ENCODE results near the gene FOS.
"Not testable (repeated sequence)": the region's sequence is repeated elsewhere in the genome, so short reads cannot be mapped to it uniquely, and the experiment has no call there.

FOS gene

DNA sequence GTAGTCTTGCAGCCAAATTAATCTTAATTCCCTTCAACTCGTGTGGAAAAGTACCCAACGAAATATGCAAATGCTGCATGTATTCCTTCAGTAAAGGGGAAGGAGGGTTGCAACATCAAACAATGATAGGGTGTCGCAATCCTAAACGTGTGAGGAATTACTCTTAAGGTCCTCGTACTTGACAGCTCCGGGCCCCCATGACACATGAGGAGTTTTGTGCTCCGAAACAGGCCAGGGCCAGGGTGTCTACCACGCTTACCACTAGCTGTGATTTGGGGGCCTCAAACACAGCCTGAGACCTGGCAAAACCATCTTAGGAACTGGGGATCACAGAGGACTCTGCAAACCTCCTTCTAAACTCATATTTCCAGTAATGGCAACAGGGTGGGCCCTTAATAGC lies 20.4 kb downstream of the FOS start:
- TF ChIP-seq, protein P1, sequence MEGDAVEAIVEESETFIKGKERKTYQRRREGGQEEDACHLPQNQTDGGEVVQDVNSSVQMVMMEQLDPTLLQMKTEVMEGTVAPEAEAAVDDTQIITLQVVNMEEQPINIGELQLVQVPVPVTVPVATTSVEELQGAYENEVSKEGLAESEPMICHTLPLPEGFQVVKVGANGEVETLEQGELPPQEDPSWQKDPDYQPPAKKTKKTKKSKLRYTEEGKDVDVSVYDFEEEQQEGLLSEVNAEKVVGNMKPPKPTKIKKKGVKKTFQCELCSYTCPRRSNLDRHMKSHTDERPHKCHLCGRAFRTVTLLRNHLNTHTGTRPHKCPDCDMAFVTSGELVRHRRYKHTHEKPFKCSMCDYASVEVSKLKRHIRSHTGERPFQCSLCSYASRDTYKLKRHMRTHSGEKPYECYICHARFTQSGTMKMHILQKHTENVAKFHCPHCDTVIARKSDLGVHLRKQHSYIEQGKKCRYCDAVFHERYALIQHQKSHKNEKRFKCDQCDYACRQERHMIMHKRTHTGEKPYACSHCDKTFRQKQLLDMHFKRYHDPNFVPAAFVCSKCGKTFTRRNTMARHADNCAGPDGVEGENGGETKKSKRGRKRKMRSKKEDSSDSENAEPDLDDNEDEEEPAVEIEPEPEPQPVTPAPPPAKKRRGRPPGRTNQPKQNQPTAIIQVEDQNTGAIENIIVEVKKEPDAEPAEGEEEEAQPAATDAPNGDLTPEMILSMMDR (IDR thresholded peaks at IDR 0.05), result peak; percentile 13
- H3K9me3 ChIP-seq, result no peaks in the 10 kb centered on the region
- no peaks in the 10 kb centered on the region for H3K27me3 ChIP-seq
- peaks cover 93 to 94% of the 10 kb centered on the region in 2 experiments for H3K4me1 ChIP-seq (ENCODE audit: control insufficient read depth in 1 of 2, insufficient read depth in 1 of 2, low read depth in 1 of 2, low read length in 1 of 2)
- peak overlapping the region; percentile 98 for H3K27ac ChIP-seq
- no peaks in the 10 kb centered on the region for H3K36me3 ChIP-seq
- peak overlapping the region; percentile 53 to 94 for H3K4me3 ChIP-seq (ENCODE audit: low read depth in 1 of 2, low read length in 1 of 2)

DNA sequence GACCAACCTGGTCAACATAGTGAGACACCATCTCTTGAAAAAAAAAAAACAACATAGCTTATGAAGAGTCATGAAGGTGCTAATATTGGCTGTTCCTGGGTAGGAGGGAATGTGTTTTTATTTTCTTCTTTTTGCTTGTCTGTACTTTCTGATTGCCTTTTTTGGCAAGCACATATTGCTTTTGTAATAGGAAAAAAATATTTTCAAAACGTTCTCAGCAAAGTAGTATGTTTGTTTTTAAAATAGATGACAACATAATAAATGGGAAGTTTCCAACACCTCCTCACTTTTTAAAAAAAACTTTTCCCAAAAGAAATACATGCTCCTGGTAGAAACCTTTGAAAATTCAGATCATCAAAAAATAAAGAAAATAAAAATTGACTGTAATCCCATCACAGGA lies 20.9 kb downstream of the FOS start:
- Histone ChIP-seq H3K27ac (peak overlapping the region; percentile 98), H3K36me3 (no peaks in the 10 kb centered on the region)

DNA sequence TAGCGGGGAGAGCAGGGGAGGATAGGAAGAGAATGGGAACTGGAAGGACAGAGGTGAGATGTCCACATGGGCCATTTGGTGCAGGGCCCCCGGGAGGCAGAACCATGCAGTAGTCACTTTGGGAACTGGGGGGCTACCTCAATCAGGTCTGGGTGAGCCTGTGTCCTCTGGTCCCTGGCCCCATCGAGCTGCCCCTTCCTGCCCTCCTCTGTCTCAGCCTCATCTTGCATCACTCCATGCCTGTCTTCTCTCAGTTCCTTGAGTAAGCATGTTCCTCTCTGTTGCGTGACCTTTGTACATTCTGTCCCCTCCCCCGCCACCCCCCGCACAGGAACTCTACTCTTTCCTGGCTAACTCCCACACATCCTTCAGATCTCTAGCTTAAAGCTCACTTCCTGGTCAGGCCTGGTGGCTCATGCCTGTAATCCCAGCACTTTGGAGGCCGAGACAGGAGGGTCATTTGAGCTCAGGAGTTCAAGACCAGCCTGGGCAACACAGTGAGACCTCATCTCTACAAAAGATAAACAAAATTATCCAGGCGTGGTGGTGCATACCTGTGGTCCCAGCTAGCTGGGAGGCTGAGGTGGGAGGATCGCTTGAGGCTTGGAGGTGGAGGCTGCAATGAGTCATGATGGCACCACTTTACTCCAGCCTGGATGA lies 23.2 kb downstream of the FOS start:
- peaks cover 68 to 71% of the 10 kb centered on the region in 2 experiments for H3K4me1 ChIP-seq (ENCODE audit: control insufficient read depth in 1 of 2, insufficient read depth in 1 of 2, low read depth in 1 of 2, low read length in 1 of 2)
- no peaks in the 10 kb centered on the region for H3K27me3 ChIP-seq
- H3K36me3 ChIP-seq, result no peaks in the 10 kb centered on the region
- TF ChIP-seq, protein P1 (IDR thresholded peaks at IDR 0.05), result peak; percentile 36
- H3K4me3 ChIP-seq (ENCODE audit: low read depth in 1 of 2, low read length in 1 of 2), result peak overlapping the region; percentile 44 to 50
- H3K9me3 ChIP-seq, result no peaks in the 10 kb centered on the region
- H3K27ac ChIP-seq, result peak overlapping the region; percentile 98

More for the DNA sequence above, 20.9 kb downstream of the FOS start:
- H3K4me1 ChIP-seq (ENCODE audit: control insufficient read depth in 1 of 2, insufficient read depth in 1 of 2, low read depth in 1 of 2, low read length in 1 of 2), result peaks cover 90% of the 10 kb centered on the region in 2 experiments
- no peaks in the 10 kb centered on the region for H3K9me3 ChIP-seq
- no peaks in the 10 kb centered on the region for H3K27me3 ChIP-seq
- peak overlapping the region; percentile 53 to 94 for H3K4me3 ChIP-seq (ENCODE audit: low read depth in 1 of 2, low read length in 1 of 2)
- TF ChIP-seq, protein P1 (IDR thresholded peaks at IDR 0.05), result no peak

DNA sequence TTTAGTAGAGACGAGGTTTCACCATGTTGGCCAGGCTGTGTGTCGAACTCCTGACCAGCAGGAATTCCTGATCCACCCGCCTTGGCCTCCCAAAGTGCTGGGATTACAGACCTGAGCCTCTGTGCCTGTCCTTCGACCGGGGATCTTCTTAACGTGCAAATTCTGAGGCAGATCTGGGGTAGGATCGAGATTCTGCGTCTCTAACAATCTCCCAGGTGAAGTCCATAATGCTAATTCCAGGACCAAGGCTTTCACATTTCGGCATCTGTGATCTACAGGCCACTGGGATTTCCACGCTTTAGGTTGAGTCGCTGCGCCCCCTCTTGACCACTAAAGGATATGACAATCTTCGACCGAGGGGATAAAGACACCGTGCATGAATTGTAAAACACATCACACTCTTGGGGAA lies 24.8 kb downstream of the FOS start:
- TF ChIP-seq, protein P1 (IDR thresholded peaks at IDR 0.05), result peak; percentile 93
- H3K4me3 ChIP-seq (ENCODE audit: low read depth in 1 of 2, low read length in 1 of 2), result peak overlapping the region; percentile 21 to 44
- H3K36me3 ChIP-seq, result no peaks in the 10 kb centered on the region
- H3K4me1 ChIP-seq (ENCODE audit: control insufficient read depth in 1 of 2, insufficient read depth in 1 of 2, low read depth in 1 of 2, low read length in 1 of 2), result peaks cover 64 to 67% of the 10 kb centered on the region in 2 experiments
- H3K9me3 ChIP-seq, result no peaks in the 10 kb centered on the region
- peak overlapping the region; percentile 98 for H3K27ac ChIP-seq
- H3K27me3 ChIP-seq, result no peaks in the 10 kb centered on the region

DNA sequence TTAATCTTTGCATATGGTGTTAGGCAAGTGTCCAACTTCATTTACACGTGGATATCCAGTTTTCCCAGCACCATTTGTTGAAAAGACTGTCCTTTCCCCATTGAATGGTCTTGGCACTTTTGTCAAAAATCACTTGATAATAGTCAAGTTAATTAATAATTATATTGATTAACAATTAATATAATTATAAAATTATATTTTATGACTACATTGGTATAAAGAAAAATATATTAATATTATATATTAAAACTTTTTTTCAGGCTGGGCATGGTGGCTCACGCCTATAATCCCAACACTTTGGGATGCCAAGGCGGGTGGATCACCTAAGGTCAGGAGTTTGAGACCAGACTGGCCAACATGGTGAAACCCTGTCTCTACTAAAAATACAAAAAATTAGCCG lies 27.8 kb downstream of the FOS start:
- peaks cover 44 to 47% of the 10 kb centered on the region in 2 experiments for H3K4me1 ChIP-seq (ENCODE audit: control insufficient read depth in 1 of 2, insufficient read depth in 1 of 2, low read depth in 1 of 2, low read length in 1 of 2)
- not testable (repeated sequence) for H3K36me3 ChIP-seq; H3K27ac ChIP-seq; H3K9me3 ChIP-seq; H3K4me3 ChIP-seq (ENCODE audit: low read depth in 1 of 2, low read length in 1 of 2); H3K27me3 ChIP-seq

DNA sequence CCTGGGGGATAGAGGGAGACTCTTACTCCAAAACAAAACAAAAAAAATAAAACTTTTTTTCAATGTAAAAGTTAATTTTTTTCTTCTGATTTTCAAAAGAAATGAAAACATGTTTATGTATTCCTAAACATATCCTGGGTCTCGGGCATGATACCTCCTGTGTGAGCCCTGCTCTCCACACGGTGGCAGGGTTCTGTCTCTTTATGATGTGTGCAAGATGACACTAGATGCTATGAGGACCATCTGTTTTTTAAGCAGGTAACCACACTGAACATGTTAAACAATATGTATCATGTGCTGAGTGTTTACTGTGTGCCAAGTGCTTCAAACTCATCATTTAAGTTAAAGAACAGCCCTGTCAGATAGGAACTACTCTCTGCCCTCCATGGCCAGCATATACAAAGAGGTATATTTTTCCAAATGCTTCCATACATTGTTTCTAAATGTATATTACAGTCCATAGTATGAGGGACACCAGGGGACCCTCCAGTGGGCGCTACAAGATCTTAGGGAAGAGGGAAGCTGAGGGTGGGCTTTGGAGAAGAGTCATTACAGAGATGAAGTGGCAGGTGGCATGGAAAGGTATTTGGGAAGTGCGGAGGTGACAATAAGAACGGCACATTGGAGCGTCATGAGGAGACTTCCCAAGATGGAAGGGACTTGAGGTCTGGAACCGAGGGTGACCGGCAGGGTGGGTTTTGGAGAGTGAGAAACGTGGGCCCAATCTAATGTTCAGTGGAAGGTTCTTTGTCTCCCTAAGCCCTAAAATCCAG lies 28.5 kb downstream of the FOS start:
- H3K4me1 ChIP-seq (ENCODE audit: control insufficient read depth in 1 of 2, insufficient read depth in 1 of 2, low read depth in 1 of 2, low read length in 1 of 2), result peaks cover 44 to 47% of the 10 kb centered on the region in 2 experiments
- H3K4me3 ChIP-seq (ENCODE audit: low read depth in 1 of 2, low read length in 1 of 2), result no peak overlapping the region
- peak overlapping the region; percentile 1 for H3K27ac ChIP-seq
- TF ChIP-seq, protein P1 (IDR thresholded peaks at IDR 0.05), result no peak
- H3K9me3 ChIP-seq, result no peaks in the 10 kb centered on the region
- H3K36me3 ChIP-seq, result no peaks in the 10 kb centered on the region
- H3K27me3 ChIP-seq, result no peaks in the 10 kb centered on the region

All from neutrophil (primary cell).